ENCODE results near the gene LRRC71. TPM values are rescaled to one million over a fixed set of nuclear protein-coding genes. Genes with fewer than 3 reads are reported as not detected.

Gene LRRC71
- polyA plus RNA-seq, 1 of the 3 experiments (the other 2 are of a cell fraction): 0.03 TPM

DNA sequence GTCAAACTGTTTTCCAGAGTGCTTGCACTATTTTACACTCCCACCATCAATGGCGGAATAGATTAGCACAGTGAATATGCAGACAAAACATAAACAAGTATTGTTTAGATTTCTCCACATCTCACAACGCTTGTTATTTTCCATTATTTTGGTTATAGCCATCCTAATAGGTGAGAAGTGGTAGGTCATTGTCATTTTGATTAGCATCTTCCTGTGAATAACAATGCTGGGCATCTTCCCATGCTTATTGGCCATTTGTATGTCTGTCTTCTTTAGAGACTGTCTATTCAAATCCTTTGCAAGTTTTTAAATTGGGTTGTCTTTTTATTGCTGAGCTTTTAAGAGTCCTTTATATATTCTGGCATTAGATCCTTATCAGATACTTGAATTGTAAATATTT is 54.7 kb downstream of the LRRC71 start:
- no peaks in the 10 kb centered on the region for H3K27me3 ChIP-seq (ENCODE audit: insufficient read depth)
- H3K9ac ChIP-seq: no peak overlapping the region
- WGBS (ENCODE audit: low lambda C conversion rate): 96% methylated on average over 2 of the region's 2 CpGs
- TF ChIP-seq, protein P1, sequence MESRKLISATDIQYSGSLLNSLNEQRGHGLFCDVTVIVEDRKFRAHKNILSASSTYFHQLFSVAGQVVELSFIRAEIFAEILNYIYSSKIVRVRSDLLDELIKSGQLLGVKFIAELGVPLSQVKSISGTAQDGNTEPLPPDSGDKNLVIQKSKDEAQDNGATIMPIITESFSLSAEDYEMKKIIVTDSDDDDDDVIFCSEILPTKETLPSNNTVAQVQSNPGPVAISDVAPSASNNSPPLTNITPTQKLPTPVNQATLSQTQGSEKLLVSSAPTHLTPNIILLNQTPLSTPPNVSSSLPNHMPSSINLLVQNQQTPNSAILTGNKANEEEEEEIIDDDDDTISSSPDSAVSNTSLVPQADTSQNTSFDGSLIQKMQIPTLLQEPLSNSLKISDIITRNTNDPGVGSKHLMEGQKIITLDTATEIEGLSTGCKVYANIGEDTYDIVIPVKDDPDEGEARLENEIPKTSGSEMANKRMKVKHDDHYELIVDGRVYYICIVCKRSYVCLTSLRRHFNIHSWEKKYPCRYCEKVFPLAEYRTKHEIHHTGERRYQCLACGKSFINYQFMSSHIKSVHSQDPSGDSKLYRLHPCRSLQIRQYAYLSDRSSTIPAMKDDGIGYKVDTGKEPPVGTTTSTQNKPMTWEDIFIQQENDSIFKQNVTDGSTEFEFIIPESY (IDR thresholded peaks at IDR 0.05; ENCODE audit: borderline replicate concordance, low read depth): no peak
- TF ChIP-seq CHD2 (IDR thresholded peaks at IDR 0.05; ENCODE audit: low read length, partially characterized antibody): no peak
- no peak for TF ChIP-seq TEAD4 (IDR thresholded peaks at IDR 0.05; ENCODE audit: borderline replicate concordance, insufficient read depth)
- TF ChIP-seq FOSL2 (IDR thresholded peaks at IDR 0.05; ENCODE audit: borderline replicate concordance, low read depth): no peak
- no peak for TF ChIP-seq SIN3A (IDR thresholded peaks at IDR 0.05; ENCODE audit: borderline replicate concordance, low read depth, low read length)
- TF ChIP-seq IRF3 (IDR thresholded peaks at IDR 0.05; ENCODE audit: low read depth, low read length): no peak
- TF ChIP-seq GATA2 (CRISPR knock-in tag; IDR thresholded peaks at IDR 0.05): no peak
- H3K27ac ChIP-seq (ENCODE audit: low read depth in 2 of 2, low read length in 1 of 2): no peak overlapping the region
- no peaks in the 10 kb centered on the region for H4K20me1 ChIP-seq (ENCODE audit: insufficient read depth)
- no peaks in the 10 kb centered on the region for H3K9me3 ChIP-seq
- DNase-seq: no peak
- no peaks in the 10 kb centered on the region for H3F3A ChIP-seq (replicated peaks; ENCODE audit: insufficient read depth)
- H3K9me2 ChIP-seq: no peaks in the 10 kb centered on the region
- H2AFZ ChIP-seq (ENCODE audit: low read depth): no peak overlapping the region
- H3K4me1 ChIP-seq (ENCODE audit: control insufficient read depth in 1 of 2, insufficient read depth in 2 of 2, low read depth in 1 of 2, low read length in 1 of 2): no peaks in the 10 kb centered on the region
- peaks cover 45 to 80% of the 10 kb centered on the region in 2 experiments for H3K36me3 ChIP-seq (replicated peaks in 1 of 2; ENCODE audit: control insufficient read depth in 1 of 2, insufficient read depth in 2 of 2, low read length in 1 of 2)
- ChIA-PET CTCF (interaction anchor here (1.1 kb wide), 2 partner anchors 13 to 181 kb away, joined by 3 read pairs; no protein-coding TSS in a partner anchor), POLR2A (no interaction called here)
- no peak overlapping the region for H3K4me3 ChIP-seq (ENCODE audit: low read depth in 2 of 2, low read length in 1 of 2)
- H3K4me2 ChIP-seq: no peak overlapping the region
- H3K79me2 ChIP-seq (ENCODE audit: insufficient read depth): no peaks in the 10 kb centered on the region

DNA sequence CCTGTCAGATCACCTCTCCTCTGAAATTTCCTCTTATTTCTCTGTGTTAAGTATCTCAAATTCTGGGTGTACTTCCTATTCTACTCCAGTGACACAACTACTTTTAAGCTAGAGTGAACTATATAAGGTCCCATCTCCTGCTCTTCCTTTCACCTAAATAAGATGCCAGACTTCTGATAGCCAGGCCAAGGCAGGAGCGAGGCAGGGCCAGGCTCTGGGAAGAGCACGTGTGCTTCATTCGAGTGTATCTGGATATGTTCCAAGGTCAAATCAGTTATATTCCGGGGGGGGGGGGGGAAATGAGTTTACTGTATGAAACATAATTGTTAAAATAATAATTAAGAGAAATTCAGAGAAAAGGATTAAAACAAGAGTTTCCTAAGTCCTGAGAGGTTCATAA is 60.1 kb downstream of the LRRC71 start:
- Histone ChIP-seq H3K9ac (no peak overlapping the region), H3K4me1 (ENCODE audit: control insufficient read depth in 1 of 2, insufficient read depth in 2 of 2, low read depth in 1 of 2, low read length in 1 of 2) (no peaks in the 10 kb centered on the region), H3K27ac (ENCODE audit: low read depth in 2 of 2, low read length in 1 of 2) (no peak overlapping the region), H3K27me3 (ENCODE audit: insufficient read depth) (no peaks in the 10 kb centered on the region), H4K20me1 (ENCODE audit: insufficient read depth) (no peaks in the 10 kb centered on the region), H3K4me2 (no peak overlapping the region), H3K79me2 (ENCODE audit: insufficient read depth) (no peaks in the 10 kb centered on the region), H3K9me2 (no peaks in the 10 kb centered on the region), H2AFZ (ENCODE audit: low read depth) (no peak overlapping the region), H3K4me3 (ENCODE audit: low read depth in 2 of 2, low read length in 1 of 2) (no peak overlapping the region), H3F3A (replicated peaks; ENCODE audit: insufficient read depth) (no peaks in the 10 kb centered on the region), H3K9me3 (no peaks in the 10 kb centered on the region), H3K36me3 (replicated peaks in 1 of 2; ENCODE audit: control insufficient read depth in 1 of 2, insufficient read depth in 2 of 2, low read length in 1 of 2) (peaks cover 39 to 67% of the 10 kb centered on the region in 2 experiments)
- TF ChIP-seq NFIC (IDR thresholded peaks at IDR 0.05; ENCODE audit: borderline replicate concordance) (no peak), CHD2 (IDR thresholded peaks at IDR 0.05; ENCODE audit: low read length, partially characterized antibody) (no peak), EZH2phosphoT487 (IDR thresholded peaks at IDR 0.05; ENCODE audit: borderline replicate concordance, low read depth) (no peak), SMC3 (IDR thresholded peaks at IDR 0.05; ENCODE audit: low read depth, low read length) (no peak), REST (IDR thresholded peaks at IDR 0.05; ENCODE audit: low read depth, low read length) (no peak), NRF1 (IDR thresholded peaks at IDR 0.05; ENCODE audit: low read depth, low read length) (no peak), RAD21 (IDR thresholded peaks at IDR 0.05; ENCODE audit: low read length) (no peak), USF1 (IDR thresholded peaks at IDR 0.05; ENCODE audit: borderline replicate concordance, low read depth) (no peak), RXRA (IDR thresholded peaks at IDR 0.05; ENCODE audit: borderline replicate concordance, low read depth) (no peak), FOSL2 (IDR thresholded peaks at IDR 0.05; ENCODE audit: borderline replicate concordance, low read depth) (no peak)
- TF ChIP-seq, protein P2, sequence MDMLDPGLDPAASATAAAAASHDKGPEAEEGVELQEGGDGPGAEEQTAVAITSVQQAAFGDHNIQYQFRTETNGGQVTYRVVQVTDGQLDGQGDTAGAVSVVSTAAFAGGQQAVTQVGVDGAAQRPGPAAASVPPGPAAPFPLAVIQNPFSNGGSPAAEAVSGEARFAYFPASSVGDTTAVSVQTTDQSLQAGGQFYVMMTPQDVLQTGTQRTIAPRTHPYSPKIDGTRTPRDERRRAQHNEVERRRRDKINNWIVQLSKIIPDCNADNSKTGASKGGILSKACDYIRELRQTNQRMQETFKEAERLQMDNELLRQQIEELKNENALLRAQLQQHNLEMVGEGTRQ (IDR thresholded peaks at IDR 0.05; ENCODE audit: borderline replicate concordance, low read depth, low read length): no peak
- no peak for DNase-seq
- CTCF ChIA-PET: interaction anchor here (0.6 to 2.1 kb wide), 3 partner anchors 53 to 110 kb away, joined by 3 to 6 read pairs (median 3); no protein-coding TSS in a partner anchor
- POLR2A ChIA-PET: no interaction called here
- 62% methylated on average over 4 of the region's 4 CpGs for WGBS (ENCODE audit: low lambda C conversion rate)
